ENCODE results near the gene NR0B2. TPM values are rescaled to one million over a fixed set of nuclear protein-coding genes. Genes with fewer than 3 reads are reported as not detected.

NR0B2 gene
- total RNA-seq, 1 experiment from 2014 or later: not detected

- H2AFZ ChIP-seq (ENCODE audit: low read depth, low read length, poor library complexity, severe bottlenecking): no peak overlapping the region
- intact Hi-C loops (cut with micrococcal nuclease): no loop called here
- ATAC-seq: no peak
- no peak overlapping the region for H3K9ac ChIP-seq (ENCODE audit: low read length)
- no peak for DNase-seq (ENCODE audit: low read depth, low spot score)
- H4K20me1 ChIP-seq (ENCODE audit: insufficient read depth): peaks cover 11% of the 10 kb centered on the region; the same call in 1 of the 2 replicates
- peak overlapping the region; percentile 98 for H3K4me2 ChIP-seq (ENCODE audit: low read length)
- ChIA-PET RAD21 (ENCODE audit: low non-redundant PET in 1 of 2, low total read pairs in 2 of 2, uncharacterized antibody in 2 of 2, unreplicated experiment in 2 of 2) (no interaction called here), CTCF (no interaction called here), POLR2A (no interaction called here)
- H3K36me3 ChIP-seq (ENCODE audit: control insufficient read depth in 1 of 2, insufficient read depth in 2 of 2, low read length in 2 of 2): peaks cover 22 to 42% of the 10 kb centered on the region in 2 experiments
- BruUV-seq (replicated peaks): no TSS peak
- no peak overlapping the region for H3K27ac ChIP-seq (ENCODE audit: low read depth, low read length)
- no peaks in the 10 kb centered on the region for H3K9me3 ChIP-seq (ENCODE audit: control insufficient read depth in 1 of 2, insufficient read depth in 1 of 2, low read depth in 1 of 2, low read length in 2 of 2)
- peaks cover 71% of the 10 kb centered on the region for H3K79me2 ChIP-seq (ENCODE audit: insufficient read depth, low read length)
- H3K4me3 ChIP-seq (replicated peaks in 1 of 2; ENCODE audit: low read depth in 1 of 2, low read length in 2 of 2): no peak overlapping the region
- TF ChIP-seq YY1 (IDR thresholded peaks at IDR 0.05; ENCODE audit: extremely low read depth, insufficient replicate concordance, low read depth, low read length) (no peak), TCF7L2 (IDR thresholded peaks at IDR 0.05; ENCODE audit: borderline replicate concordance, extremely low read depth, insufficient read depth, insufficient read length) (no peak)
- H3K9me2 ChIP-seq (ENCODE audit: insufficient read depth): no peaks in the 10 kb centered on the region
- H3K4me1 ChIP-seq (ENCODE audit: control insufficient read depth in 1 of 2, insufficient read depth in 2 of 2, low read length in 2 of 2): peaks cover 9 to 26% of the 10 kb centered on the region in 2 experiments; a peak in 3 of 4 replicates
- no peaks in the 10 kb centered on the region for H3K27me3 ChIP-seq (ENCODE audit: insufficient read depth, low read length)
Observed at GRCh38 chr1:26923711-26924110, 9.9 kb upstream of the NR0B2 start.

DNA sequence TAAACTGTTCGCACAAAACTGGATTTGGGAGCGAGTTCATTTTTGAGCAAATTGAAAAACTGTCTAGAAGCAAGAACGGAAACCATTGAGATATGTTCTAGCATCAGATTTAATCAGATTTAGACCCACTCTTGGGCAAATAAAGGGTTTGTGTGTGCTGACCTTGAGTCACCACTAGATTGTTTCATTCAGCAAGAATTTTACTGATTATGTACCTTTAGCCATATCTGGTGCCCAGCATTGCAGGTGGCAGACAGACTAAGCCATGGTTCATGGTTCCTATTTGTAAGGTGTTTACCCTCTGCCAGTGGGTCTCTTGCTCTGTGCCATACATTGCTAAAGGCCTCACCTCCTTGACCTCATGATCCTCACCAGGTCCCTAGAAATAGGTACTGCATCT, 9.1 kb upstream of the NR0B2 start:
- BruUV-seq (replicated peaks): no TSS peak

More for the DNA sequence above, 9.1 kb upstream of the NR0B2 start:
- DNase-seq (ENCODE audit: low read depth, low spot score): no peak
- Histone ChIP-seq H3K9me3 (ENCODE audit: control insufficient read depth in 1 of 2, insufficient read depth in 1 of 2, low read depth in 1 of 2, low read length in 2 of 2) (no peaks in the 10 kb centered on the region), H3K27me3 (ENCODE audit: insufficient read depth, low read length) (no peaks in the 10 kb centered on the region), H3K36me3 (ENCODE audit: control insufficient read depth in 1 of 2, insufficient read depth in 2 of 2, low read length in 2 of 2) (peaks cover 16 to 34% of the 10 kb centered on the region in 2 experiments), H3K4me2 (ENCODE audit: low read length) (peak overlapping the region; percentile 98), H2AFZ (ENCODE audit: low read depth, low read length, poor library complexity, severe bottlenecking) (no peak overlapping the region), H3K9me2 (ENCODE audit: insufficient read depth) (no peaks in the 10 kb centered on the region), H3K9ac (ENCODE audit: low read length) (peak overlapping the region; percentile 99), H3K4me1 (ENCODE audit: control insufficient read depth in 1 of 2, insufficient read depth in 2 of 2, low read length in 2 of 2) (peaks cover 9 to 26% of the 10 kb centered on the region in 2 experiments; a peak in 3 of 4 replicates), H3K79me2 (ENCODE audit: insufficient read depth, low read length) (peaks cover 63% of the 10 kb centered on the region), H4K20me1 (ENCODE audit: insufficient read depth) (peaks cover 6% of the 10 kb centered on the region; the same call in 1 of the 2 replicates), H3K4me3 (replicated peaks in 1 of 2; ENCODE audit: low read depth in 1 of 2, low read length in 2 of 2) (peak overlapping the region; percentile 94 to 96), H3K27ac (ENCODE audit: low read depth, low read length) (peak overlapping the region; percentile 92; the same call in 1 of the 2 replicates)
- intact Hi-C loops (cut with micrococcal nuclease): no loop called here
- TF ChIP-seq ELF1 (IDR thresholded peaks at IDR 0.05; ENCODE audit: borderline replicate concordance, low read depth) (no peak), EZH2 (IDR thresholded peaks at IDR 0.05) (no peak)
- POLR2A ChIA-PET: no interaction called here
- CTCF ChIA-PET: no interaction called here
- RAD21 ChIA-PET (ENCODE audit: low non-redundant PET in 1 of 2, low total read pairs in 2 of 2, uncharacterized antibody in 2 of 2, unreplicated experiment in 2 of 2): no interaction called here
- ATAC-seq: no peak
